ENCODE data around the gene SERPINH1.

SERPINH1 gene

GRCh38 chr11:75532200-75533048, 29.6 kb upstream of the SERPINH1 start:
- no peak overlapping the region for H3K9ac ChIP-seq (ENCODE audit: low read length)
- no peaks in the 10 kb centered on the region for H3K79me2 ChIP-seq (ENCODE audit: low read length)
- no peaks in the 10 kb centered on the region for H3K9me3 ChIP-seq (replicated peaks; ENCODE audit: insufficient read depth, low read length)
- no peak overlapping the region for H2AFZ ChIP-seq (ENCODE audit: low read length)
- no peaks in the 10 kb centered on the region for H3K4me1 ChIP-seq (ENCODE audit: low read length)
- no peaks in the 10 kb centered on the region for H3F3A ChIP-seq (ENCODE audit: insufficient read depth, low read length)
- no peaks in the 10 kb centered on the region for H3K36me3 ChIP-seq (replicated peaks; ENCODE audit: insufficient read depth, low read length)
- TF ChIP-seq EZH2phosphoT487 (IDR thresholded peaks at IDR 0.05; ENCODE audit: low read length) (no peak), CTCF (IDR thresholded peaks at IDR 0.05; ENCODE audit: low read length) (peak; percentile 79), EZH2 (optimal IDR thresholded peaks at IDR 0.05; ENCODE audit: low read depth, low read length) (no peak)
- H4K20me1 ChIP-seq (ENCODE audit: insufficient read depth, low read length), result no peaks in the 10 kb centered on the region
- H3K4me2 ChIP-seq (ENCODE audit: low read depth, low read length), result no peak overlapping the region
- no peak overlapping the region for H3K27ac ChIP-seq (ENCODE audit: low read length)
- H3K27me3 ChIP-seq (replicated peaks; ENCODE audit: insufficient read depth, low read length), result peaks cover 34% of the 10 kb centered on the region
- H3K4me3 ChIP-seq (ENCODE audit: low read length), result no peak overlapping the region
- DNase-seq, result peak; percentile 55
- H3K9me2 ChIP-seq (replicated peaks; ENCODE audit: insufficient read depth, low read length), result no peaks in the 10 kb centered on the region

- H2AFZ ChIP-seq (ENCODE audit: low read length), result no peak overlapping the region
- TF ChIP-seq CTCF (IDR thresholded peaks at IDR 0.05; ENCODE audit: low read length) (no peak), EZH2phosphoT487 (IDR thresholded peaks at IDR 0.05; ENCODE audit: low read length) (no peak)
- H4K20me1 ChIP-seq (ENCODE audit: insufficient read depth, low read length), result no peaks in the 10 kb centered on the region
- H3K36me3 ChIP-seq (replicated peaks; ENCODE audit: insufficient read depth, low read length), result no peaks in the 10 kb centered on the region
- H3K4me2 ChIP-seq (ENCODE audit: low read depth, low read length), result no peak overlapping the region
- H3K79me2 ChIP-seq (ENCODE audit: low read length), result no peaks in the 10 kb centered on the region
- H3K9me2 ChIP-seq (replicated peaks; ENCODE audit: insufficient read depth, low read length), result no peaks in the 10 kb centered on the region
- H3K27ac ChIP-seq (ENCODE audit: low read length), result no peak overlapping the region
- H3K9me3 ChIP-seq (replicated peaks; ENCODE audit: insufficient read depth, low read length), result no peaks in the 10 kb centered on the region
- H3K27me3 ChIP-seq (replicated peaks; ENCODE audit: insufficient read depth, low read length), result peaks cover 21% of the 10 kb centered on the region
- no peak overlapping the region for H3K4me3 ChIP-seq (ENCODE audit: low read length)
- H3K4me1 ChIP-seq (ENCODE audit: low read length), result no peaks in the 10 kb centered on the region
- H3K9ac ChIP-seq (ENCODE audit: low read length), result no peak overlapping the region
- no peaks in the 10 kb centered on the region for H3F3A ChIP-seq (ENCODE audit: insufficient read depth, low read length)
- no peak for DNase-seq
These were observed 28.2 kb upstream of the SERPINH1 start for GRCh38 chr11:75533896-75534258.

- Histone ChIP-seq H3K9me2 (replicated peaks; ENCODE audit: insufficient read depth, low read length) (no peaks in the 10 kb centered on the region), H3K4me1 (ENCODE audit: low read length) (no peaks in the 10 kb centered on the region), H3K9me3 (replicated peaks; ENCODE audit: insufficient read depth, low read length) (no peaks in the 10 kb centered on the region), H3K27me3 (replicated peaks; ENCODE audit: insufficient read depth, low read length) (peaks cover 15% of the 10 kb centered on the region), H3K9ac (ENCODE audit: low read length) (no peak overlapping the region), H3K4me3 (ENCODE audit: low read length) (no peak overlapping the region), H3F3A (ENCODE audit: insufficient read depth, low read length) (no peaks in the 10 kb centered on the region), H4K20me1 (ENCODE audit: insufficient read depth, low read length) (no peaks in the 10 kb centered on the region), H2AFZ (ENCODE audit: low read length) (no peak overlapping the region), H3K79me2 (ENCODE audit: low read length) (no peaks in the 10 kb centered on the region), H3K36me3 (replicated peaks; ENCODE audit: insufficient read depth, low read length) (no peaks in the 10 kb centered on the region), H3K4me2 (ENCODE audit: low read depth, low read length) (no peak overlapping the region), H3K27ac (ENCODE audit: low read length) (no peak overlapping the region)
- DNase-seq, result no peak
- TF ChIP-seq EZH2 (optimal IDR thresholded peaks at IDR 0.05; ENCODE audit: low read depth, low read length) (no peak), EZH2phosphoT487 (IDR thresholded peaks at IDR 0.05; ENCODE audit: low read length) (no peak), CTCF (IDR thresholded peaks at IDR 0.05; ENCODE audit: low read length) (no peak)
These were observed 27.6 kb upstream of the SERPINH1 start for GRCh38 chr11:75534259-75535069.

Measured in MM.1S (cell line).